ENCODE data around the gene GNG4.
"Not testable (repeated sequence)": the region's sequence is repeated elsewhere in the genome, so short reads cannot be mapped to it uniquely, and the experiment has no call there.

GNG4 gene

DNA sequence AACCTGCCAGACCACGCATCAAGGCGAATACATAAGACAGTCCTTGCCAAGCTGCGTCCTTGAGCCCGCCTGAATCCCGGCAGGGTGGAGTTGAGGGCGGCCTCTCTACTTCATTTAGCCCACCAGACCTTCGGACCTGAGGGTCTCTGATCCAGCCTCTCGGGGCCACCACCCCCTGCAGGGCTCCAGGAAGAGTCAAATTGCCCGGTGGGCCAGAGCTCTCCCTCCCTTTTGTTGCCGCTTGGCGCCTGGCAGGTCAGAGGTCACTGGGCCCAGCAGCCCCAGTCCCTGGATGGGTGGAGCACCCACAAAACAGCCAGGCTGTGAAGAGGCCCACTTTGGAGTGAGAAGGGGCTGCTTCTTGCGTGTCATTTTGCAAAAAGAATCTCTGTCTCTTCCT lies 9.0 kb downstream of the GNG4 start:
- POLR2A ChIA-PET = no interaction called here
- H3K4me3 ChIP-seq (ENCODE audit: low read depth, low read length) = no peak overlapping the region
- no peak for DNase-seq (ENCODE audit: low read depth, low spot score)
- TF ChIP-seq, protein P1, sequence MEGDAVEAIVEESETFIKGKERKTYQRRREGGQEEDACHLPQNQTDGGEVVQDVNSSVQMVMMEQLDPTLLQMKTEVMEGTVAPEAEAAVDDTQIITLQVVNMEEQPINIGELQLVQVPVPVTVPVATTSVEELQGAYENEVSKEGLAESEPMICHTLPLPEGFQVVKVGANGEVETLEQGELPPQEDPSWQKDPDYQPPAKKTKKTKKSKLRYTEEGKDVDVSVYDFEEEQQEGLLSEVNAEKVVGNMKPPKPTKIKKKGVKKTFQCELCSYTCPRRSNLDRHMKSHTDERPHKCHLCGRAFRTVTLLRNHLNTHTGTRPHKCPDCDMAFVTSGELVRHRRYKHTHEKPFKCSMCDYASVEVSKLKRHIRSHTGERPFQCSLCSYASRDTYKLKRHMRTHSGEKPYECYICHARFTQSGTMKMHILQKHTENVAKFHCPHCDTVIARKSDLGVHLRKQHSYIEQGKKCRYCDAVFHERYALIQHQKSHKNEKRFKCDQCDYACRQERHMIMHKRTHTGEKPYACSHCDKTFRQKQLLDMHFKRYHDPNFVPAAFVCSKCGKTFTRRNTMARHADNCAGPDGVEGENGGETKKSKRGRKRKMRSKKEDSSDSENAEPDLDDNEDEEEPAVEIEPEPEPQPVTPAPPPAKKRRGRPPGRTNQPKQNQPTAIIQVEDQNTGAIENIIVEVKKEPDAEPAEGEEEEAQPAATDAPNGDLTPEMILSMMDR (IDR thresholded peaks at IDR 0.05; ENCODE audit: insufficient read depth, low read length, missing control alignments) = no peak
- CTCF ChIA-PET = interaction anchor here (1.3 to 1.5 kb wide), 2 partner anchors 16 to 23 kb away, joined by 3 to 4 read pairs; no protein-coding TSS in a partner anchor

GRCh38 chr1:235639226-235640205 lies 10.1 kb downstream of the GNG4 start:
- no peak for DNase-seq (ENCODE audit: low read depth, low spot score)
- H3K4me3 ChIP-seq (ENCODE audit: low read depth, low read length) = no peak overlapping the region
- POLR2A ChIA-PET = no interaction called here
- TF ChIP-seq, protein P1 (IDR thresholded peaks at IDR 0.05; ENCODE audit: insufficient read depth, low read length, missing control alignments) = no peak
- CTCF ChIA-PET = no interaction called here

GRCh38 chr1:235638612-235639011 lies 11.0 kb downstream of the GNG4 start:
- POLR2A ChIA-PET; H3K4me3 ChIP-seq (ENCODE audit: low read depth, low read length); CTCF ChIA-PET; DNase-seq (ENCODE audit: low read depth, low spot score): not testable (repeated sequence)

GRCh38 chr1:235637756-235638534 lies 11.6 kb downstream of the GNG4 start:
- no peak overlapping the region for H3K4me3 ChIP-seq (ENCODE audit: low read depth, low read length)
- TF ChIP-seq, protein P1 (IDR thresholded peaks at IDR 0.05; ENCODE audit: insufficient read depth, low read length, missing control alignments) = no peak
- DNase-seq (ENCODE audit: low read depth, low spot score) = no peak
- POLR2A ChIA-PET = no interaction called here
- CTCF ChIA-PET = interaction anchor here (0.6 to 1.2 kb wide), 2 partner anchors 14 to 23 kb away, joined by 3 read pairs; no protein-coding TSS in a partner anchor

GRCh38 chr1:235635938-235636662 lies 13.5 kb downstream of the GNG4 start:
- TF ChIP-seq, protein P1 (IDR thresholded peaks at IDR 0.05; ENCODE audit: insufficient read depth, low read length, missing control alignments) = peak; percentile 26
- no peak overlapping the region for H3K4me3 ChIP-seq (ENCODE audit: low read depth, low read length)
- no peak for DNase-seq (ENCODE audit: low read depth, low spot score)
- POLR2A ChIA-PET = no interaction called here
- CTCF ChIA-PET = interaction anchor here (1.8 kb wide), 1 partner anchor 11 kb away, joined by 6 read pairs; no protein-coding TSS in a partner anchor
